Fibroblast of the conjunctiva (primary cell): ENCODE data around the gene NOC4L.

Experiments
- DNase-seq: peaks from one replicate; pipeline ENCODE4 v3.0.0-alpha.2; 2010; ENCODE audit warnings: low read depth

NOC4L gene

DNA sequence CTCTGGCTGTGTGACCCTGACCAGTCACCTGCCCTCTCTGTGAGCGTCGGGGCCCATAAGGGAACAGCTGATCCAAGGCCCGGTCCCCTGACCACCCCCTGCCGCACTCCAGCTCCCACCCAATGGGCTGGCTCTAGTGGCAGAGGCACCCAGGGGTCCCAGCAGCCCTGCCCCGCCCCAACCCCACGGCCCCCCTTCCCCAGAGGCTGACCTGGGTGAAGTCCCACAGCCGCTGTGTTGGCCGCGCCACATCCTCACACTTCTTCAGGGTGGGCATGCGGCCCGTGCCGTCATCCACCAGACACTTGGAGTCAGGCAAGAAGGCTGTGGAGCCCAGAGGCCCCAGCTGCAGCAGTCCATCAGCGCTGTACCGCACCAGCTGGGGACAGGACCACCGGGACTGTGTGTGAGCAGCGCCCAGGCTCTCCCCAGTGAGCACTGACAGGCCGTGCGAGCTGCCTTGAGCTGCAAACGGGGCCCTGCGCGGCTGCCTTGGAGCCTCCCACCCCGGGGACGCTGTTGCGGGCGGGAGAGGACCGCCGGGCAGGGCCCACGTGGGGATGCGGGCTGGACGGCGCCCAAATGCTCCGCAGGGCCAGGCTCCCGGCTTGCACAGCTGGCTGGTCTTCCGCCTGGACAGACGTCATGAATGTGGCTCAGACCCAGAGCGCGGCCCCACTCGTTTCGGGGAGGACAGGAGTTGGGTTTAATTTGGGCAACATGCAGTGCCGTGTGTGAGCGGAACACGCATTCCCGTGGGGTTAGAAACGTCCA, 53.5 kb downstream of the NOC4L start:
- no peak for DNase-seq

DNA sequence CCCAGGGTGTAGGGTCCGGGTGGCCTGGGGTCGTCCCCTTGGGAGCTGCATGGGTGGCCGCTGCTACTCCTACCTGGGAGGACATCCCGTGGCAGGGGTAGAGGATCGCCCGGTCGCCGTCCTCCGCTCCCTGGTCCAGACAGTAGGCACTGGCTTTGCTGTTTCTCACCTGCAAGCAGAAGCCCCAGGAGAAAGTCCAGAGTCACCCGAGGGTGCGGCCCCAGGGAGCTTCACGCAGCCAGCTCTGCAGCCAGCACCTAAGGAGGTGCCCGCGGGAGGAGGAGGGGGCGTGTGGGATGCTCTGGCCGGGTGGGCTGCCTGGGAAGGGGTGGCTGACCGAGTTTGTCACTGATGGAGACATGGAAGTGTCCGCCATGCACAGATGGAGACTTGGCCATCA, 54.8 kb downstream of the NOC4L start:
- no peak for DNase-seq

DNA sequence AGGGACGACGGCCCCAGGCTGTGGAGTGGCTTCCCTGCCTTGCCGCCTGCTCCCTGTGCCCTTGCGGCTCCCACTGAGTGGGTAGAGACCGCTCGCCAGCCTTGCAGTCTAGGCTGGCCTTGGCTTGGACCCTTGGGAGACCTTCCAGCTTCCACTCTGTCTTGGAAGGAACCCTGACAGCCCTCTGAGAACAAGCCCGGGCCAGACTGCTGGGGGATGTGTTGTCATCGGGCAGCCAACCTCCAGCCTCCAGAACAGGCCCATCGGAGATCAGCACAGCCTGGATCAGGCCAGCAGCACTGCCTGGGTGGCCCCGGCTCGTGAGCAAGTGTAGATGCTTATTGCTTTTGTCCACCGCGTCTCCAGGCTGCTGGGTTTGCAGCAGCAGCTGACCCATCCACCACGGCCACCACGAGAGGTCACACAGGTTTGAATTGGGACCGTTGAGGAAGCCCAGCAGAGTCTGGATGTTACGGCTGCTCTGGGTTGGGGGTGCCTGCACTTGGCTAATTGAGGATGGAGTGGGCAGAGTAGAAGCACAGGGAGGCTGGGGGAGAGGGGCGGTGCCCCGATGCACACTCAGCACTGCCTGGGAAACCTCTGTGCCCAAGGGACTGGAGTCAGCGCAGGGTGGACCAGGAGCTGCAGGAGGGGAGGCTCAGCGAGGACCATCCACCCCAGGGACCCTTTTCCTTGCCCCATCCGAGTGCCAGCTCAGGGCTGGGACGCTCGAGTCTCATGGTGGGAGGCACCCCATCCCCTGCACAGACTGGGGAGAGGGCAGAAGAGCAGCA, 55.5 kb downstream of the NOC4L start:
- DNase-seq = no peak

DNA sequence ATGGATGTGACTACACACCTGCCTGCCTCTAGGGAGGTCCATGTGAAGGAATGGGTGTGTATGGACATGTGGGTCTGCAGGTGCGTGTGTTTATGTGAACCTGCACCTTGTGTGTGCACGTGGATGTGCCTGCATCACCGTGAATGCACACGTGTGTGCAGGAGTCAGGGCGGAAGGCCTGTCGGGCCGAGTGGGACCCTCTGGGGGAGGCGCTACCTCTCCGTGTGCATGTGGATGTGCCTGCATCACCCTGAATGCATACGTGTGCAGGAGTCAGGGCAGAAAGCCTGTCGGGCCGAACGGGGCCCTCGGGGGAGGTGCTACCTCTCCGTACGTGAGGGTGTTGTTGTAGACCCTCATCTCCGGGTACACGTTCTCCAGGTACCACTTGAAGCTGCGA, 56.5 kb downstream of the NOC4L start:
- no peak for DNase-seq

DNA sequence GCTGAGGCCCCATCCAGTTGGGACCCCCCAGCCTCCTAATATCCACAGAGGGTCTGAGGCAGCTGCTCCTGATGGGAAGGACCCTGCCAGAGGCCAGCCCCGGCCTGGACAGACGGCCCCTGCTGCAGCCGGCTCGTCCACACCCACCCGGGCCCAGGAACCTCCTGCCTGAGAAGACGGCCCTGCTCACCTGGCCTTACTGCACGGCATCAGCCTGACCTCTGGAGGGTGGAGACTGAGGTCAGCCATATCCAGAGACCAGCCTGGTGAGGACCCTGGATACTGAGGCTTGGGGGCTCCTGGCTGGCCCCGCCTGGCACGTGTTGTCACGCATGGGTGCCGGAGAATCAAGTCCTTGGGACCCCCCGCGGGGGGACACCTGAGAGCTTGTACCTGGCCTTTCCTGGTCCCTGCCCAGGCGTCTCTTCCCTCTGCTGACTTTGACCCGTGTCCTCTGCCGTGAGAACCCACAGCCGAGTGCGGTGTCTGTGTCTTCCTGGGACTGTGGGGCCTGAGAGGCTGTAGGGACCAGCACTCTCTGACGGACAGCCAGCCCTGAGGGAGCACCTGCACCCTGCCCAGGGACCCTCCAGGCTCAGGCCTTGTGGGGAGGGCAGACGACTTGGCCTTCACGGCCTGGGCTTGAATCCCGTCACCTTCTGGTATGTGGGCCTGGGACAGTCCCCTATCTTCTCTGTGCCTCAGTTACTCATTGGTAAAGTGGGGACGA, 57.3 kb downstream of the NOC4L start:
- no peak for DNase-seq
